ENCODE results near the gene BCAS3.

Gene BCAS3

GRCh38 chr17:61245706-61246135 is 568.1 kb downstream of the BCAS3 start:
- Histone ChIP-seq H3K23ac (ENCODE audit: low read length) (no peak overlapping the region), H3K4me1 (ENCODE audit: control insufficient read depth, low read depth, low read length) (no peaks in the 10 kb centered on the region), H2AK5ac (ENCODE audit: low read length) (no peak overlapping the region), H3K9ac (ENCODE audit: low read length) (no peak overlapping the region), H3K79me2 (ENCODE audit: control insufficient read depth, insufficient read depth, low read length) (no peaks in the 10 kb centered on the region), H3K4ac (ENCODE audit: low read depth, low read length) (no peak overlapping the region), H4K8ac (ENCODE audit: low read depth, low read length) (no peak overlapping the region), H3K4me3 (ENCODE audit: low read length) (no peak overlapping the region), H2BK15ac (replicated peaks; ENCODE audit: low read depth) (no peak overlapping the region), H3K56ac (ENCODE audit: low read length) (no peak overlapping the region), H3K18ac (ENCODE audit: low read length) (no peak overlapping the region), H3K27me3 (ENCODE audit: insufficient read depth, low read length, poor library complexity) (no peaks in the 10 kb centered on the region), H3K79me1 (ENCODE audit: low read length) (no peaks in the 10 kb centered on the region), H3K36me3 (ENCODE audit: control insufficient read depth, insufficient read depth, low read length) (no peaks in the 10 kb centered on the region), H3K27ac (ENCODE audit: low read depth, low read length) (no peak overlapping the region), H3K4me2 (ENCODE audit: low read length) (no peak overlapping the region), H2BK120ac (ENCODE audit: low read depth, low read length) (no peak overlapping the region), H2BK5ac (ENCODE audit: low read length) (no peak overlapping the region), H4K5ac (ENCODE audit: low read length) (no peak overlapping the region)
- DNase-seq, result no peak
- no CpG with 5 or more reads among the region's 3 CpGs for WGBS (ENCODE audit: extremely low coverage, insufficient coverage, low lambda C conversion rate)

GRCh38 chr17:61247439-61247838 is 569.8 kb downstream of the BCAS3 start:
- no peaks in the 10 kb centered on the region for H3K36me3 ChIP-seq (ENCODE audit: control insufficient read depth, insufficient read depth, low read length)
- WGBS (ENCODE audit: extremely low coverage, insufficient coverage, low lambda C conversion rate), result no CpG with 5 or more reads among the region's 3 CpGs
- H3K4me1 ChIP-seq (ENCODE audit: control insufficient read depth, low read depth, low read length), result no peaks in the 10 kb centered on the region
- H2BK120ac ChIP-seq (ENCODE audit: low read depth, low read length), result no peak overlapping the region
- no peak overlapping the region for H3K56ac ChIP-seq (ENCODE audit: low read length)
- H2BK15ac ChIP-seq (replicated peaks; ENCODE audit: low read depth), result no peak overlapping the region
- H3K4me3 ChIP-seq (ENCODE audit: low read length), result no peak overlapping the region
- no peak for DNase-seq
- H3K79me2 ChIP-seq (ENCODE audit: control insufficient read depth, insufficient read depth, low read length), result no peaks in the 10 kb centered on the region
- H3K9ac ChIP-seq (ENCODE audit: low read length), result no peak overlapping the region
- no peaks in the 10 kb centered on the region for H3K27me3 ChIP-seq (ENCODE audit: insufficient read depth, low read length, poor library complexity)
- no peak overlapping the region for H3K18ac ChIP-seq (ENCODE audit: low read length)
- H2AK5ac ChIP-seq (ENCODE audit: low read length), result no peak overlapping the region
- no peaks in the 10 kb centered on the region for H3K79me1 ChIP-seq (ENCODE audit: low read length)
- no peak overlapping the region for H2BK5ac ChIP-seq (ENCODE audit: low read length)
- H3K23ac ChIP-seq (ENCODE audit: low read length), result no peak overlapping the region
- H3K4me2 ChIP-seq (ENCODE audit: low read length), result no peak overlapping the region
- no peak overlapping the region for H4K5ac ChIP-seq (ENCODE audit: low read length)
- H4K8ac ChIP-seq (ENCODE audit: low read depth, low read length), result no peak overlapping the region
- H3K27ac ChIP-seq (ENCODE audit: low read depth, low read length), result no peak overlapping the region
- H3K4ac ChIP-seq (ENCODE audit: low read depth, low read length), result no peak overlapping the region

GRCh38 chr17:61248399-61248798 is 570.7 kb downstream of the BCAS3 start:
- Histone ChIP-seq H3K79me2 (ENCODE audit: control insufficient read depth, insufficient read depth, low read length) (no peaks in the 10 kb centered on the region), H3K4me1 (ENCODE audit: control insufficient read depth, low read depth, low read length) (no peaks in the 10 kb centered on the region), H3K23ac (ENCODE audit: low read length) (no peak overlapping the region), H3K79me1 (ENCODE audit: low read length) (no peaks in the 10 kb centered on the region), H2AK5ac (ENCODE audit: low read length) (no peak overlapping the region), H3K27ac (ENCODE audit: low read depth, low read length) (no peak overlapping the region), H2BK15ac (replicated peaks; ENCODE audit: low read depth) (no peak overlapping the region), H3K36me3 (ENCODE audit: control insufficient read depth, insufficient read depth, low read length) (no peaks in the 10 kb centered on the region), H2BK120ac (ENCODE audit: low read depth, low read length) (no peak overlapping the region), H3K4me2 (ENCODE audit: low read length) (no peak overlapping the region), H3K4ac (ENCODE audit: low read depth, low read length) (no peak overlapping the region), H3K27me3 (ENCODE audit: insufficient read depth, low read length, poor library complexity) (no peaks in the 10 kb centered on the region), H3K9ac (ENCODE audit: low read length) (no peak overlapping the region), H2BK5ac (ENCODE audit: low read length) (no peak overlapping the region), H3K56ac (ENCODE audit: low read length) (no peak overlapping the region), H4K5ac (ENCODE audit: low read length) (no peak overlapping the region), H4K8ac (ENCODE audit: low read depth, low read length) (no peak overlapping the region), H3K18ac (ENCODE audit: low read length) (no peak overlapping the region), H3K4me3 (ENCODE audit: low read length) (no peak overlapping the region)
- no CpG with 5 or more reads among the region's 2 CpGs for WGBS (ENCODE audit: extremely low coverage, insufficient coverage, low lambda C conversion rate)
- no peak for DNase-seq

GRCh38 chr17:61249649-61250299 is 572.1 kb downstream of the BCAS3 start:
- Histone ChIP-seq H3K23ac (ENCODE audit: low read length) (no peak overlapping the region), H3K4me1 (ENCODE audit: control insufficient read depth, low read depth, low read length) (no peaks in the 10 kb centered on the region), H3K36me3 (ENCODE audit: control insufficient read depth, insufficient read depth, low read length) (no peaks in the 10 kb centered on the region), H3K4me3 (ENCODE audit: low read length) (no peak overlapping the region), H3K4ac (ENCODE audit: low read depth, low read length) (no peak overlapping the region), H4K8ac (ENCODE audit: low read depth, low read length) (no peak overlapping the region), H3K4me2 (ENCODE audit: low read length) (no peak overlapping the region), H3K79me2 (ENCODE audit: control insufficient read depth, insufficient read depth, low read length) (no peaks in the 10 kb centered on the region), H4K5ac (ENCODE audit: low read length) (no peak overlapping the region), H3K27me3 (ENCODE audit: insufficient read depth, low read length, poor library complexity) (no peaks in the 10 kb centered on the region), H3K56ac (ENCODE audit: low read length) (no peak overlapping the region), H3K79me1 (ENCODE audit: low read length) (no peaks in the 10 kb centered on the region), H3K9ac (ENCODE audit: low read length) (no peak overlapping the region), H2BK15ac (replicated peaks; ENCODE audit: low read depth) (no peak overlapping the region), H2BK5ac (ENCODE audit: low read length) (no peak overlapping the region), H3K18ac (ENCODE audit: low read length) (no peak overlapping the region), H3K27ac (ENCODE audit: low read depth, low read length) (no peak overlapping the region), H2AK5ac (ENCODE audit: low read length) (no peak overlapping the region), H2BK120ac (ENCODE audit: low read depth, low read length) (no peak overlapping the region)
- no CpG with 5 or more reads among the region's 4 CpGs for WGBS (ENCODE audit: extremely low coverage, insufficient coverage, low lambda C conversion rate)
- DNase-seq, result no peak

- Histone ChIP-seq H3K79me2 (ENCODE audit: control insufficient read depth, insufficient read depth, low read length) (no peaks in the 10 kb centered on the region), H3K4me1 (ENCODE audit: control insufficient read depth, low read depth, low read length) (no peaks in the 10 kb centered on the region), H3K36me3 (ENCODE audit: control insufficient read depth, insufficient read depth, low read length) (no peaks in the 10 kb centered on the region), H2AK5ac (ENCODE audit: low read length) (no peak overlapping the region), H4K8ac (ENCODE audit: low read depth, low read length) (no peak overlapping the region), H3K79me1 (ENCODE audit: low read length) (no peaks in the 10 kb centered on the region), H3K4ac (ENCODE audit: low read depth, low read length) (no peak overlapping the region), H3K9ac (ENCODE audit: low read length) (no peak overlapping the region), H3K18ac (ENCODE audit: low read length) (no peak overlapping the region), H2BK15ac (replicated peaks; ENCODE audit: low read depth) (no peak overlapping the region), H3K4me2 (ENCODE audit: low read length) (no peak overlapping the region), H3K27ac (ENCODE audit: low read depth, low read length) (no peak overlapping the region), H3K27me3 (ENCODE audit: insufficient read depth, low read length, poor library complexity) (no peaks in the 10 kb centered on the region), H3K23ac (ENCODE audit: low read length) (no peak overlapping the region), H3K56ac (ENCODE audit: low read length) (no peak overlapping the region), H2BK5ac (ENCODE audit: low read length) (no peak overlapping the region), H4K5ac (ENCODE audit: low read length) (no peak overlapping the region), H3K4me3 (ENCODE audit: low read length) (no peak overlapping the region), H2BK120ac (ENCODE audit: low read depth, low read length) (no peak overlapping the region)
- WGBS (ENCODE audit: extremely low coverage, insufficient coverage, low lambda C conversion rate), result no CpG with 5 or more reads among the region's 6 CpGs
- no peak for DNase-seq
Measured at GRCh38 chr17:61250335-61250890, 572.8 kb downstream of the BCAS3 start.

Data from mesendoderm (in vitro differentiated cells).